Ascending aorta (tissue), 2 donors: ENCODE measurements around the gene STX18. TPM values are rescaled to one million over a fixed set of nuclear protein-coding genes. Genes with fewer than 3 reads are reported as not detected.
A peak's percentile ranks its signal among the peaks of the same experiment; 100 is the strongest.

Source experiments
- DNase-seq, 2 donors: peaks; one replicate each; pipeline ENCODE4 v3.0.0-alpha.2; 2019; ENCODE audit warnings: low spot score in 2 of 2
- H3K27ac ChIP-seq, 2 donors: fragments of 200-600 bp; sonication (generic); one replicate each; pipeline ENCODE4 v1.5.1; 2016 to 2017; ENCODE audit warnings: mild to moderate bottlenecking in 1 of 2
- H3K27me3 ChIP-seq: fragments of 200-600 bp; sonication (generic); one replicate; pipeline ENCODE4 v1.5.1; 2017
- H3K36me3 ChIP-seq, 2 donors: fragments of 200-600 bp; sonication (generic); one replicate each; pipeline ENCODE4 v1.5.1; 2016
- H3K4me1 ChIP-seq, 2 donors: fragments of 200-600 bp; sonication (generic); one replicate each; pipeline ENCODE4 v1.5.1; 2016 to 2017; ENCODE audit warnings: mild to moderate bottlenecking in 1 of 2
- H3K4me3 ChIP-seq, 2 donors: fragments of 200-600 bp; sonication (generic); one replicate each; pipeline ENCODE4 v1.5.1; 2016 to 2017; ENCODE audit warnings: mild to moderate bottlenecking in 1 of 2
- H3K9me3 ChIP-seq, 2 donors: fragments of 200-600 bp; sonication (generic); one replicate each; pipeline ENCODE4 v1.5.1; 2016
- CTCF ChIP-seq, 3 experiments: fragments of 200-600 bp in 2 of 3; fragments of 450-650 bp in 1 of 3; sonication (generic) in 2 of 3; IDR thresholded peaks; one replicate each; pipeline ENCODE4 v1.5.1; 2016 to 2019; ENCODE audit warnings: antibody characterized with exemption in 3 of 3, mild to moderate bottlenecking in 1 of 3, moderate library complexity in 1 of 3
- intact Hi-C: fragments of 100-400 bp; cut with DNase I; formaldehyde crosslinking; loops from one replicate; pipeline ENCODE4 v1.15.1; 2023
- total RNA-seq: library from RNA; depleted of rRNA; stranded (reverse); fragments of >200 nt; gene quantifications from one replicate; pipeline ENCODE4 v1.1.0, GENCODE V29; 2016

Gene STX18
- total RNA-seq, 1 donor from 2014 or later: 28.2 TPM

GRCh38 chr4:4549534-4549933 lies 7.7 kb upstream of the STX18 start:
- Histone ChIP-seq H3K4me1 (no peaks in the 10 kb centered on the region), H3K4me3 (no peak overlapping the region), H3K36me3 (peaks cover 0 to 5% of the 10 kb centered on the region in 2 donors), H3K27me3 (no peaks in the 10 kb centered on the region), H3K27ac (no peak overlapping the region), H3K9me3 (no peaks in the 10 kb centered on the region)
- DNase-seq: no peak
- intact Hi-C loops: loop anchor here (10.0 kb wide), 1 partner anchor 305 kb away; the partner anchor contains the start of gene MSX1
- no peak for TF ChIP-seq CTCF (IDR thresholded peaks at IDR 0.05)

GRCh38 chr4:4542774-4543485 lies 1.1 kb upstream of the STX18 start:
- intact Hi-C loops: loop anchor here (10.0 kb wide), 1 partner anchor 312 kb away; the partner anchor contains the start of gene MSX1
- peaks cover 0 to 5% of the 10 kb centered on the region in 2 donors for H3K36me3 ChIP-seq
- no peak overlapping the region for H3K27ac ChIP-seq
- no peak for DNase-seq
- no peaks in the 10 kb centered on the region for H3K9me3 ChIP-seq
- H3K4me1 ChIP-seq: peaks cover 3 to 22% of the 10 kb centered on the region in 2 donors
- peak overlapping the region; percentile 75 to 90 for H3K4me3 ChIP-seq
- no peaks in the 10 kb centered on the region for H3K27me3 ChIP-seq
- no peak for TF ChIP-seq CTCF (IDR thresholded peaks at IDR 0.05)

- DNase-seq: no peak
- Histone ChIP-seq H3K4me3 (peak overlapping the region; percentile 75 to 90), H3K36me3 (no peaks in the 10 kb centered on the region), H3K9me3 (no peaks in the 10 kb centered on the region), H3K27me3 (no peaks in the 10 kb centered on the region), H3K4me1 (peaks cover 3 to 22% of the 10 kb centered on the region in 2 donors), H3K27ac (peak overlapping the region; percentile 74 to 80)
- intact Hi-C loops: loop anchor here (1.0 to 10.0 kb wide), 2 partner anchors 293 to 314 kb away; partner anchors contain the start of genes MSX1 and TMEM128
- TF ChIP-seq CTCF (IDR thresholded peaks at IDR 0.05): no peak
These were observed 712 bp downstream of the STX18 start for GRCh38 chr4:4541040-4541631.

GRCh38 chr4:4539481-4539880 lies 2.4 kb downstream of the STX18 start:
- TF ChIP-seq CTCF (IDR thresholded peaks at IDR 0.05): no peak
- Histone ChIP-seq H3K9me3 (no peaks in the 10 kb centered on the region), H3K4me1 (peaks cover 3 to 22% of the 10 kb centered on the region in 2 donors), H3K4me3 (no peak overlapping the region), H3K27me3 (no peaks in the 10 kb centered on the region), H3K36me3 (no peaks in the 10 kb centered on the region), H3K27ac (no peak overlapping the region)
- DNase-seq: no peak
- intact Hi-C loops: no loop called here

GRCh38 chr4:4535590-4535989 lies 6.3 kb downstream of the STX18 start:
- H3K4me3 ChIP-seq: no peak overlapping the region
- H3K9me3 ChIP-seq: no peaks in the 10 kb centered on the region
- intact Hi-C loops: no loop called here
- H3K27me3 ChIP-seq: no peaks in the 10 kb centered on the region
- H3K36me3 ChIP-seq: no peaks in the 10 kb centered on the region
- no peak for DNase-seq
- TF ChIP-seq CTCF (IDR thresholded peaks at IDR 0.05): no peak
- peaks cover 0 to 8% of the 10 kb centered on the region in 2 donors for H3K4me1 ChIP-seq
- no peak overlapping the region for H3K27ac ChIP-seq
